ENCODE data around the gene MYH4.

MYH4 gene

GRCh38 chr17:10477701-10478100, 8.3 kb upstream of the MYH4 start:
- Histone ChIP-seq H3K9me2 (replicated peaks; ENCODE audit: low read depth, low read length) (no peaks in the 10 kb centered on the region), H3K4me2 (ENCODE audit: low read depth, low read length, poor library complexity, severe bottlenecking) (no peak overlapping the region), H3K4me1 (ENCODE audit: insufficient read depth, low read length, poor library complexity, severe bottlenecking) (no peaks in the 10 kb centered on the region), H3F3A (ENCODE audit: low read depth) (no peaks in the 10 kb centered on the region), H3K9ac (ENCODE audit: low read depth, low read length, poor library complexity, severe bottlenecking) (no peak overlapping the region), H3K9me3 (ENCODE audit: insufficient read depth, low read depth, low read length) (no peaks in the 10 kb centered on the region), H3K36me3 (ENCODE audit: insufficient read depth, low read length) (no peaks in the 10 kb centered on the region), H3K4me3 (ENCODE audit: low read length, poor library complexity, severe bottlenecking) (no peak overlapping the region), H3K79me2 (ENCODE audit: insufficient read depth, low read length) (no peaks in the 10 kb centered on the region), H2AFZ (ENCODE audit: low read length) (no peak overlapping the region), H3K27me3 (ENCODE audit: insufficient read depth, low read length, poor library complexity, severe bottlenecking) (no peaks in the 10 kb centered on the region), H4K20me1 (ENCODE audit: insufficient read depth, low read length, poor library complexity, severe bottlenecking) (no peaks in the 10 kb centered on the region)
- TF ChIP-seq, protein P1, sequence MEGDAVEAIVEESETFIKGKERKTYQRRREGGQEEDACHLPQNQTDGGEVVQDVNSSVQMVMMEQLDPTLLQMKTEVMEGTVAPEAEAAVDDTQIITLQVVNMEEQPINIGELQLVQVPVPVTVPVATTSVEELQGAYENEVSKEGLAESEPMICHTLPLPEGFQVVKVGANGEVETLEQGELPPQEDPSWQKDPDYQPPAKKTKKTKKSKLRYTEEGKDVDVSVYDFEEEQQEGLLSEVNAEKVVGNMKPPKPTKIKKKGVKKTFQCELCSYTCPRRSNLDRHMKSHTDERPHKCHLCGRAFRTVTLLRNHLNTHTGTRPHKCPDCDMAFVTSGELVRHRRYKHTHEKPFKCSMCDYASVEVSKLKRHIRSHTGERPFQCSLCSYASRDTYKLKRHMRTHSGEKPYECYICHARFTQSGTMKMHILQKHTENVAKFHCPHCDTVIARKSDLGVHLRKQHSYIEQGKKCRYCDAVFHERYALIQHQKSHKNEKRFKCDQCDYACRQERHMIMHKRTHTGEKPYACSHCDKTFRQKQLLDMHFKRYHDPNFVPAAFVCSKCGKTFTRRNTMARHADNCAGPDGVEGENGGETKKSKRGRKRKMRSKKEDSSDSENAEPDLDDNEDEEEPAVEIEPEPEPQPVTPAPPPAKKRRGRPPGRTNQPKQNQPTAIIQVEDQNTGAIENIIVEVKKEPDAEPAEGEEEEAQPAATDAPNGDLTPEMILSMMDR (conservative IDR thresholded peaks at IDR 0.05; ENCODE audit: low read length) = no peak
- no peak for TF ChIP-seq EZH2phosphoT487 (IDR thresholded peaks at IDR 0.05; ENCODE audit: borderline replicate concordance)

DNA sequence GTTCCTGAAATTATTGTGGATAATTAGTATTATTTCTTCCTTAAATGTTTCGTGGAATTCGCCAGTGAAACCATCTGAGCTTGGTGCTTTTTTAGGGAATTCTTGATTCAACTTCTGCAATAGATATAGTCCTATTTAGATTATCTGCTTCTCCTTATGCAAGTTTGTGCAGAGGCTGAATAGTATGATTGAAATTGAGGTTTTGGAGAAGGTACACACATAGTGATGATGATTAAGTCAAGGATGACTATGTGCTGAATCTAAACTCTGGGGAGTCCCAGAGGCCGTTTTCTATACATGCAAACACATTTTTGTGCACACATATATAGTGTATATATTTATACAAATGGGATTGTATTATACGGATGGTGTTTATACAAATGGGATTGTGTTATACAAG, 5.2 kb upstream of the MYH4 start:
- no peaks in the 10 kb centered on the region for H3F3A ChIP-seq (ENCODE audit: low read depth)
- no peaks in the 10 kb centered on the region for H4K20me1 ChIP-seq (ENCODE audit: insufficient read depth, low read length, poor library complexity, severe bottlenecking)
- no peak overlapping the region for H3K4me2 ChIP-seq (ENCODE audit: low read depth, low read length, poor library complexity, severe bottlenecking)
- no peak for TF ChIP-seq EZH2phosphoT487 (IDR thresholded peaks at IDR 0.05; ENCODE audit: borderline replicate concordance)
- TF ChIP-seq, protein P1 (conservative IDR thresholded peaks at IDR 0.05; ENCODE audit: low read length) = no peak
- H3K9me2 ChIP-seq (replicated peaks; ENCODE audit: low read depth, low read length) = no peaks in the 10 kb centered on the region
- no peaks in the 10 kb centered on the region for H3K27me3 ChIP-seq (ENCODE audit: insufficient read depth, low read length, poor library complexity, severe bottlenecking)
- no peak overlapping the region for H2AFZ ChIP-seq (ENCODE audit: low read length)
- H3K36me3 ChIP-seq (ENCODE audit: insufficient read depth, low read length) = no peaks in the 10 kb centered on the region
- no peak overlapping the region for H3K4me3 ChIP-seq (ENCODE audit: low read length, poor library complexity, severe bottlenecking)
- H3K79me2 ChIP-seq (ENCODE audit: insufficient read depth, low read length) = no peaks in the 10 kb centered on the region
- no peaks in the 10 kb centered on the region for H3K4me1 ChIP-seq (ENCODE audit: insufficient read depth, low read length, poor library complexity, severe bottlenecking)
- H3K9me3 ChIP-seq (ENCODE audit: insufficient read depth, low read depth, low read length) = no peaks in the 10 kb centered on the region
- no peak overlapping the region for H3K9ac ChIP-seq (ENCODE audit: low read depth, low read length, poor library complexity, severe bottlenecking)

DNA sequence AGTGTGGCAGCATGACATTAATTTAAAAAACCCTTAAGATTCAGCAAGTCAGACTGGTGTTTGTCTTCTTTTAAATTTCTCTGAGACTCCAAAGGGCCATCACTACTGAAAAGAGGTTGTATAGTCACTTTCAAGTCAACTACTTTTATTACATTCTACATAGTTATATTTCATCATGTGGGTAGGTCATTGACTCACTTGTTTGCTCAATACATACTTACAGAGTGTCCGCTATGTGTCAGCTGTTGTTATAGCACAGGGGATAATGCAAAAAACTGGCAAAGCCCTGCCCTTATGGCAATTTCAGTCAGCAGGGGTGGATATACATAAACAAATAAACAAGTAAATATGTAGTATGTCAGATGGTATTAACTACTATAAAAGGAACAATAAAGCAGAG, 2.5 kb upstream of the MYH4 start:
- no peak overlapping the region for H3K4me2 ChIP-seq (ENCODE audit: low read depth, low read length, poor library complexity, severe bottlenecking)
- H2AFZ ChIP-seq (ENCODE audit: low read length) = no peak overlapping the region
- H3K36me3 ChIP-seq (ENCODE audit: insufficient read depth, low read length) = no peaks in the 10 kb centered on the region
- H3K4me3 ChIP-seq (ENCODE audit: low read length, poor library complexity, severe bottlenecking) = no peak overlapping the region
- H3K4me1 ChIP-seq (ENCODE audit: insufficient read depth, low read length, poor library complexity, severe bottlenecking) = no peaks in the 10 kb centered on the region
- H3K27me3 ChIP-seq (ENCODE audit: insufficient read depth, low read length, poor library complexity, severe bottlenecking) = no peaks in the 10 kb centered on the region
- H3K9ac ChIP-seq (ENCODE audit: low read depth, low read length, poor library complexity, severe bottlenecking) = no peak overlapping the region
- no peak for TF ChIP-seq EZH2phosphoT487 (IDR thresholded peaks at IDR 0.05; ENCODE audit: borderline replicate concordance)
- TF ChIP-seq, protein P1 (conservative IDR thresholded peaks at IDR 0.05; ENCODE audit: low read length) = no peak
- no peaks in the 10 kb centered on the region for H3K79me2 ChIP-seq (ENCODE audit: insufficient read depth, low read length)
- H3F3A ChIP-seq (ENCODE audit: low read depth) = no peaks in the 10 kb centered on the region
- H4K20me1 ChIP-seq (ENCODE audit: insufficient read depth, low read length, poor library complexity, severe bottlenecking) = no peaks in the 10 kb centered on the region
- H3K9me2 ChIP-seq (replicated peaks; ENCODE audit: low read depth, low read length) = no peaks in the 10 kb centered on the region
- H3K9me3 ChIP-seq (ENCODE audit: insufficient read depth, low read depth, low read length) = no peaks in the 10 kb centered on the region
